NCI-H446 treated with DMSO at 0.1 percent for 48 hours (cell line): ENCODE results near the gene RTKN2.

Experiments
- DNase-seq: peaks from one replicate; lab custom pipeline; 2025; lab: John Stamatoyannopoulos, UW

RTKN2 gene

GRCh38 chr10:62225362-62225761 is 43.3 kb downstream of the RTKN2 start:
- DNase-seq: no peak

GRCh38 chr10:62224606-62225005 is 44.0 kb downstream of the RTKN2 start:
- no peak for DNase-seq

- DNase-seq: no peak
Measured at GRCh38 chr10:62217683-62218082, 51.0 kb downstream of the RTKN2 start.

DNA sequence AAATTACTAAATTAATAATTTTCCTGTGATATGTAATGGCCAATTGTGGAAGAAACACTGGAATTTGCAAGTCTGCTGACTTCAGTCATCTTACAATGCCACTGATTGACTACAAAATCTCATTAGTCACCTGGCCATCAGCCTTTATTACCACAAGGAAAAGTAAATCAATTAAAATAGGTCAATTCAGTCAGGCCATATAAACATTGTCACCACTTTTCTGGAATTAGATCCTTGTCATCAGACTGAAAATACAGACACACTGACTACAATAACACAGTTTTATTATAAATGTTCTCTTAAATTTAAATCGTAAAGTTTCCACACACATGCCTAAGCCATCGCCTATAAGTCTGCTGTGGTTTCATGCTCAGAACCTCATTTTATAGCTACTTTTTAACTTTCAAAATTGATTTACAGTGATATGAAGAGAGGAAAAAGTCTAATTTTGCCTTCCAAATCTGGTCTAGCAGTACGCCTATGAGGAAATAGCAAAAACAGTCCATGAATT is 54.2 kb downstream of the RTKN2 start:
- no peak for DNase-seq

GRCh38 chr10:62205750-62206399 is 62.8 kb downstream of the RTKN2 start:
- DNase-seq: no peak

- no peak for DNase-seq
Measured at GRCh38 chr10:62199584-62199983, 69.1 kb downstream of the RTKN2 start.

DNA sequence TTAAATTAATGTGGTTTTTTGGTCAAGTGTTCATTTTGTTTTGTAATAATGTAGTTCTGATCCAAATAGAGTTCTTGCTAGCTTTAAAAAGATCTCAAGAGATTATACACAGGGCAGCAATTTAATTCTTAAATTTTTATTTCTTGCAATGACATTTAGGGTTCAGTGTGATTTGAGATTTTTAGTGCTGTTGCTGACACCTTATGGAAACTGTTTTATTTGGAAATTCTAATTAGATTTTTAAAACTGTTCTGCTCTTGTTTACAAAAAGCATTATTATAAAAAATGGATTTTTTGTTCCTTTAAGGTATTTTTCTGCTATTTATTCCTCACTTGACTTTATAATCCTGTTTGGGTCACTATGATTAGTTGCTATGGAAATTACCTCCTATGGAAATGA is 72.1 kb downstream of the RTKN2 start:
- DNase-seq: no peak

- DNase-seq: no peak
Measured at GRCh38 chr10:62195675-62195926, 73.0 kb downstream of the RTKN2 start.

DNA sequence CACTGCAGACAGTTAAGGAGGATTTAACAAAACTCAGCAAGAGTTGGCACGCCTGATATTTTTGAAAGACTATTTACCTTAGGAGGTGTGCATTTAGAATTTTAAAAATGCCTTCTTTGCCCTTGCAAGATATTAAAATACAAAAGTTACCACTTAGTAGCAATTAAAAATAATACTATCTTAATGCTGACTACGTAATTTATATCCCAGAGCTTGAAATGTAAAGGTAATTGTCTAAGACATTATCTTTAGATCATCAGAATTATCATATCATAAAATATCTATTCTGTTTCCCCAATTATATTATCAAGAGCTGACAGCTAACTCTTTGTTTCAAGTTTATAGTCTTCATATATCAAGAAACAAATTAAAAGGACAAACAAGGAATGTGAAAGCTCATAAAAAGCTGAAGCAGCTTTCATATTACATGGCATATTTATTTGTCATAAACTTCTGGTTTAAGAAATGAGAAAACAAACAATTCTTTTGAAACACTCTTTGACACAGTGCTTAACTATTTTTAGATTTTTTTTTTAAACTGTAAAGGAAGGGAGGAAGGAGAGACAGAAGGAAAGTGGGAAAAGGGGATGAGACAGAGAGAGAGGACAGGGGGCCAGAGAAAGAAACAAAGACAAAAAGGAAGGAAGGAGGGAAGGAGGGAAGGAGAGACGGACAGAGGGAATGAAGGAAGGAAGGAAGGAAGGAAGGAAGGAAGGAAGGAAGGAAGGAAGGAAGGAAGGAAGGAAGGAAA is 73.5 kb downstream of the RTKN2 start:
- DNase-seq: no peak

GRCh38 chr10:62193479-62193878 is 75.2 kb downstream of the RTKN2 start:
- no peak for DNase-seq

DNA sequence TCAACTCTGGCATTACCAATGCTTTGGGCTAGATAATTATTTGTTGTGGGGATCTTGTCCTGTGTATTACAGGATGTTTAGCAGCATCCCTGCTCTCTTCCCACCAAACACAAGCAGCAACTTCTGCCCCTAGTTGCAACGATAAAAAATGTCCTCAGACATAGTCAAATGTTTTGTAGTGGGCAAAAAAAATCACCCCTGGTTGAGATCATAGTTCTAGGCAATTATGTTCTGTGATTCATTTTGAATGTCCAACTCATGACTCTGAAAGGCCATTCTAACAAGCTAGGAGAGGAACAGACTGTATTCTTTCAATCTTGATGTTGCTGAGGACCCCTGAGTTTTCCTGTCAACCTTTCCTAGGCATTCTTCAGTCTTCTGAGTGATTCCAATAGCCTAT is 79.5 kb downstream of the RTKN2 start:
- DNase-seq: no peak

GRCh38 chr10:62188021-62188616 is 80.5 kb downstream of the RTKN2 start:
- DNase-seq: no peak

DNA sequence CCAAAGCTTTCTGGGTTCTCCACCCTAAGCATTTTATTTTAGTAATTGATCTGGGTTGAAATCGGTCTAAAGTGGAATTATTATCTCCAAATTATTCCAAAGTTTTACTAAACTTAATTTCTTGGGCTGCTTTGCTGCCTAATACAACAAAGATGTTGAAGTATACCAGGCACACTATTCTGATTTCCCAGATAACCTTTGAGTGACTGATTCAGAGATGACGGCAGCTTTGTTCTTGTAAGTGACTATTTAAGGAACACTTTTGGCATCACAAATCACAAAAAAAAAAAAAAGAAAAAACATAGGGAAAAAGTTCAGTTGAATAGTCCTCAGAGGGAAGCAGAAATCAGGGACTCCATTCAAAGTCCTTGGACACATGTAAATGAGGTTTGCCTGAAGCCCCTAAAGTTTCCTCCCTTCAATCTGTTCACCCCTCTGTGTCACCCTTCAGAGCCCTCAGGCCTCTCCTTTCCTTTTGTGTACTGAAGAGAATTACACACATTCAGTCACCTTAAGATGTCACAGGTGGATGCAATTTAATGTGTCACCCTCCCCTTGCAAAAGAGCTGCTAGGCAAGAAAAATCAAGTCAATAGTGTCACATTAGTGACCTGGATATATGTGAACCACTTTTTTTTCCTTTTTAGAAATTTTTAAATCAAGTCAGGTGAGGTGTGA is 81.5 kb downstream of the RTKN2 start:
- DNase-seq: no peak

DNA sequence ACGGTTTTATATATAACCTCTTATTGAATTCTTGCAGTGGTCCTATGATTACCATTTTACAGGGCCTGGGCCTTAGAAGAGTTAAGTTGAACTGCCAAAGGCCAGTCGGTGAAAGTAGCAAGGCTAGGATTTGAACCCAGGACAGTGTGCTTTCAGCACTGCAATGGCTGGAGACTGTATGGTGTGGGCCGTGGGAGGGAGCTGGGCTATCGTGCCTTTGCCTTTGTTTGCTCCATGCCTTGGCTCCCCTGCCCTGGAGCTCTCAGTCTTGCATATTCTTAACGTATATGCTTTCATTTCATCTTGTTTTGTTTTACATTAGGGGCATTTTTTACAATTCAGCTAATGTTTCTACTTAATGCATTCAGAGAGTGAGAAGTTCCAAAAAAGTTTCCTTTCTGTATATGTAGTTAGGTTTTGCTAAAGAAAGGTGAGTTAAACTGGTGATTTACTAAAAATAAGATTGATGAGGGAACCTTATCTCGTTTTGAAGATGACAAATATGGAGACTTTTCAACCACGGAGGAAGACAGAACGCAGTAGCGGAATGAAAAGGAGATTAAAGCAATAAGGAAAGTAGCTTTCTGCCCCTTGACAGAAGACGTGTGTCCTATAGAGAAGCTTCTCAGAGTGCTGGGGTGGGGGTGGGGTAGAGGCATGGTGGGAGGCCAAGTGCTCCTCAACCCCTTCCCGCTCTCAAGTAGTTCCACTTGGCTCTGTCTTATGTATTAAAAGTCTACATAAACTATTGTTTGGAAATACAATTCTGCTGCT is 82.5 kb downstream of the RTKN2 start:
- no peak for DNase-seq

- no peak for DNase-seq
Measured at GRCh38 chr10:62183857-62184795, 84.5 kb downstream of the RTKN2 start.

DNA sequence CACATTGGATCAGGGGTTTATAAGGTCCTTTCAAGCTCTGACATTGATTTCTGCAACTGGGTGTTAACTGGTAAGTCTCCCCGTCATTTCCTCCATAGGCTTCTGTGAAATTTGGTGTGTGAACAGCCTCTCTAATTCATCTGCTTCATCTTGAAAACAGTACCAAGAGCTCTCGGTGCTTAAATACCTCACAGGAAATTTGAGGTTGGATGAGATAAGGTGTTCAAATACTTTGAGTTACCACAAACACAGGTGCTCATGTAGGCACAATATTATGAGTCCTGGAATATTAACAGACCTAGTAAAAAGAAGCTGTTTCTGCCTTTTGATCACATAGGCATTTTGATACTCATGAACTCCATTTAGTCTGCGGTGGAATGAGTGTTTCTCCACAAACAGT is 85.2 kb downstream of the RTKN2 start:
- no peak for DNase-seq

- no peak for DNase-seq
Measured at GRCh38 chr10:62182595-62182994, 86.0 kb downstream of the RTKN2 start.

DNA sequence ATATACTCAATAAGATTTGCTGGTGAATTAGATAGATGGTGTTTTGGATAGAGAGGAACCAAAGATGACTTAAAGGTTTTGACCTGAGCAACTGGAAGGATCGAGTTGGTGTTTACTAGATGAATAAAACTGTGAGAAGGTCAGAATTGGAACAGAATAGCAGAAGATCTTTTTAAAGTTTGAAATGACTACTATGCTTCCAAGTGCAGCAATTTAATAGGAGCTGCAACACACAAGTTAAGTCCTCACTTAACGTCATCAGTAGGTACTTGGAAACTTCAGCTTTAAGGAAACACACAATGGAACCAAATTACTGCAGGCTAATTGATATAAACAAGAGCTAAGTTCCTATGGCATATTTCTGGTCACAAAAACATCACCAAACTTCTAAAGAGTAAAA is 86.5 kb downstream of the RTKN2 start:
- no peak for DNase-seq

GRCh38 chr10:62180677-62181076 is 88.0 kb downstream of the RTKN2 start:
- no peak for DNase-seq

- no peak for DNase-seq
Measured at GRCh38 chr10:62178568-62178967, 90.1 kb downstream of the RTKN2 start.

GRCh38 chr10:62177111-62177510 is 91.5 kb downstream of the RTKN2 start:
- DNase-seq: no peak
